ENCODE measurements around the gene PHF2. TPM values are rescaled to one million over a fixed set of nuclear protein-coding genes. Genes with fewer than 3 reads are reported as not detected.

PHF2 gene
- total RNA-seq = 28.7 TPM
- long read RNA-seq, partial matches to known transcripts = 17 of 18 reads
- long read RNA-seq, other reads (novel, unspliced or antisense) = 1 of 18 reads

DNA sequence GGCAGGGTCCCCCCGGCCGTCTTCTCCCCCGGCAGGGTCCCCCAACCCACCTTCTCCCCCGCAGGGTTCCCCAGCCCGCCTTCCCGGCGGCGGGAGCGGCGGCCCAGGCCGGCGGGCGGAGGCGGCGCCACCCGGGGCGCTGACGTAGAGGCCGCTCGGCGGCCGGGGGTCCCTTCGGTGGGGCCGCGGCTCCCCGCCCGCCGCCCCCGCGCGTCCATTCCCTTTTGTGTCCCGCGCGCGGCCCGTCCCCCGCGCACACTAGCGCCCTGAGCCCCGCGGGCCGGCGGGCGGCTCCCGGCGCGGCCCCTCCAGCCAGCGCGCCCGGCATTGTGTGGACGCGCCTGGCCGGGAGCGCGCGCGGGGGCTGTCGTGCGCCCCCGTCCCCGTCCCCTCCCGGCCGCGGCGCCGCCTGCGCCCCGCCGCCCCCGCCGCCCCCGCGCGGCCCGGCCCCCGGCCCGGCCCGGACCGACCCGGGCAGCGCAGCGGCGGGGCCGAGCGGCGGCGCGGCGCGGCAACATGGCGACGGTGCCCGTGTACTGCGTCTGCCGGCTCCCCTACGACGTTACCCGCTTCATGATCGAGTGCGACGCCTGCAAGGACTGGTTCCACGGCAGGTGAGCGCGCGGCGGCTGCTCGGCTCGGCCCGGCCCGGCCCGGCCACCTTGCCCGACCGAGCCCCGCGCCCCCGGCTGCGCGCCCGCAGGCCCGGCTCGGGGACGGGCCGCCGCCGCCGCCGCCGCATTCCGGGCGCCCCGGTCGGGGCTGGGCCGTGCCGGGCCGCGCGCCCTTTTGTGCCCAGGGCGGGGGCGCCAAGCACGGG lies at the start of gene PHF2:
PHF2 (plus strand) TSS at position 327 of the 820 bp plus-strand sequence; CDS start at position 517, 190 bp downstream.
- intact Hi-C loops (cut with DNase I) = no loop called here
- peak; percentile 75 for DNase-seq (ENCODE audit: missing footprints)

GRCh38 chr9:93531374-93531773 lies 45.0 kb upstream of the PHF2 start:
- intact Hi-C loops (cut with DNase I) = no loop called here
- DNase-seq (ENCODE audit: missing footprints) (no peak), ATAC-seq (no peak)

More for the DNA sequence above, at the start of gene PHF2:
- ATAC-seq = peak; percentile 30

DNA sequence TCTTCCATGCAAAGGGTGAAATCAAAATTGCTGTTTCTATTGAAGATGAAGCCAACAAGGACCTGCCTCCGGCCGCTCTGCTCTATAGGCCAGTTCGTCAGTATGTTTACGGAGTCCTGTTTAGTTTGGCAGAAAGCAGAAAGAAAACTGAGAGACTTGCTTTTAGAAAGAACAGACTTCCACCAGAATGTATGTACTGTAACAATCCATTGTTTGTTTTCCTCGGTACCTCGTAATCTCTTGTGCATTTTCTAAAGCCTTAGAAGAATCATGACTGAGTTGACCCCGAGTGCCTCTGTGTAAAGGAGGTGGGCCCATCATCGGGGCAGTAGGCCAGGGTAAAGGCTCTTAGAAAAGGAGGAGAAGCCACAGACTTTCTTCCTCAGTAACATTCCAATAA lies 44.2 kb upstream of the PHF2 start:
- DNase-seq (ENCODE audit: missing footprints) (no peak), ATAC-seq (no peak)
- intact Hi-C loops (cut with DNase I) = no loop called here

GRCh38 chr9:93533863-93534262 lies 42.5 kb upstream of the PHF2 start:
- ATAC-seq (no peak), DNase-seq (ENCODE audit: missing footprints) (no peak)
- intact Hi-C loops (cut with DNase I) = no loop called here

DNA sequence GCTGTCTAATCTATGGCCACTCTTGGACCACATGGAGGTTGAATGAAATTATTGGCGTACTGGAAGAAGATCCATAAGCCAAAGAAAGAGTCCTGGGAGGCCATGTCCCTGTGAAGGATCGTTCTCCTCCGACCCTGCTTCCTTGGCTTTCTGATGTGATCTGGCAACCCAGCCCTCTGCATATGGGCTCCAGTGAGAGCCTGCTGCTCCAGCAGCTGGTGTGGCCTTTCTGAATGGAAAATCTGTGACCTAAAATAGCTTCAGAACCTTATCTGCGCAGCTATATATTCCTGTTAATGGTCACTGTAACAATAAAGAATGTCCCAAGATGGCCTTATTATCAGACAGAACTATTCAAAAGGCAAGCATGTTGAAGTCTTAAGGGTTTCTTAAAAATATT lies 40.2 kb upstream of the PHF2 start:
- peak; percentile 36 for ATAC-seq
- intact Hi-C loops (cut with DNase I) = no loop called here
- no peak for DNase-seq (ENCODE audit: missing footprints)

DNA sequence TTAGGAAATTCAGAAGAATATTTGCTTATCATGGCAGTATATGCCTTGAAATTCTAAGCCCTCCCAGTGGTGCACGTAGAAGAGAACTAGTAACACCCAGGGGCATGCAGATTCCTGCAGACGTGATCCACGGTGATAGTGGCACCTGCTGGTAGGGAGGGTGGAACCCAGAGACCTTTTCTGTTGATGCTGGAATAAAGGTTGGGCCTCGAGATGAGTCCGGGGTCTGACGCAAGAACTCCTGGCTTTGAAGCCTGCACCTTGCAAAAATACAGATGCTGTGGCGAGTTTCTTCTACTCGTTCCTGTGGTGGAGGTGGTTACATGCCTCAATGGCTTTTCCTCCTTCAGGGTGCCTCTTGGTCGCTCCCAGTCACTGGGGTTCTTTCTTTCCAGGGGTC lies 39.5 kb upstream of the PHF2 start:
- ATAC-seq (peak; percentile 32), DNase-seq (ENCODE audit: missing footprints) (no peak)
- intact Hi-C loops (cut with DNase I) = no loop called here

DNA sequence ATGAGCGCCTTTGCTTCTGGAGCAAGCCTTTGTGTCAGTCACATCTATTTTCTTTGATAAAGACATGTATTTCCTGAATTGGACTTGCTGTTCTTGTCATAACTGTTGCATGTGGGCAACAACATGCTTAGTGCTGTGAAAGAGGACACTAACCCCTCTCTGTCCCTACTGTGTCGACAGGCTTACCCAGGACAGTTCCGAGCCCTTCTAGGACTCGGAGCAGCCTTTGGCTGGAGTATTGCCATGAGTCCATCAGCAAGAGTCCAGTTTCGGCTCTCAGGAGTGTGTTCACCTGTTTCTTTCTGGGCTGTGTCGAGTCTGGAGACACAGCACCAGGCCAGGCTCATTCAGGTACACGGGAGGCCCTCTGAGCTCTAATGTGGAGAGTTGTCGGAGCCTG lies 36.1 kb upstream of the PHF2 start:
- ATAC-seq (peak; percentile 44), DNase-seq (ENCODE audit: missing footprints) (no peak)
- intact Hi-C loops (cut with DNase I) = loop anchor here (5.0 kb wide), 1 partner anchor 88 kb away; the partner anchor contains the start of genes FAM120A and FAM120AOS

- intact Hi-C loops (cut with DNase I) = loop anchor here (5.0 kb wide), 1 partner anchor 89 kb away; the partner anchor contains the start of genes FAM120A and FAM120AOS
- no peak for DNase-seq (ENCODE audit: missing footprints)
- no peak for ATAC-seq
These were observed 35.4 kb upstream of the PHF2 start for GRCh38 chr9:93541005-93541404.

GRCh38 chr9:93541581-93542349 lies 34.6 kb upstream of the PHF2 start:
- intact Hi-C loops (cut with DNase I) = loop anchor here (5.0 kb wide), 1 partner anchor 89 kb away; the partner anchor contains the start of genes FAM120A and FAM120AOS
- DNase-seq (ENCODE audit: missing footprints) (no peak), ATAC-seq (peak; percentile 50)

DNA sequence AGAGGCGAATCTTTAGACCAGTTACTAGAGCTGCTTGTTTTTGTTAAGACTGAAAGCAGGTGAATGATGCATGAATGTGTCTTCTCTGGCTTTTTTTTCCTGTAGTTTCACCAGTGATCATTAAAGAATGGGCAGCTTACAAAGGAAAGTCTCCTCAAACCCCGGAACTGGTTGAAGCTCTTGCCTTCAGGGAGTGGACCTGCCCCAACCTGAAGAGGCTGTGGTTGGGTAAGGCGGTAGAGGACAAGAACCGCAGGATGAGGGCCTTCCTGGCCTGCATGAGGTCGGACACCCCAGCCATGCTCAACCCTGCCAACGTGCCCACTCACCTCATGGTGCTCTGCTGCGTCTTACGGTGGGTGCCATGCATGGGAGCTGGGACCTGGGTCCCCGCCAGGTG lies 33.3 kb upstream of the PHF2 start:
- DNase-seq (ENCODE audit: missing footprints) (no peak), ATAC-seq (no peak)
- intact Hi-C loops (cut with DNase I) = loop anchor here (5.0 kb wide), 1 partner anchor 91 kb away; the partner anchor contains the start of genes FAM120A and FAM120AOS

DNA sequence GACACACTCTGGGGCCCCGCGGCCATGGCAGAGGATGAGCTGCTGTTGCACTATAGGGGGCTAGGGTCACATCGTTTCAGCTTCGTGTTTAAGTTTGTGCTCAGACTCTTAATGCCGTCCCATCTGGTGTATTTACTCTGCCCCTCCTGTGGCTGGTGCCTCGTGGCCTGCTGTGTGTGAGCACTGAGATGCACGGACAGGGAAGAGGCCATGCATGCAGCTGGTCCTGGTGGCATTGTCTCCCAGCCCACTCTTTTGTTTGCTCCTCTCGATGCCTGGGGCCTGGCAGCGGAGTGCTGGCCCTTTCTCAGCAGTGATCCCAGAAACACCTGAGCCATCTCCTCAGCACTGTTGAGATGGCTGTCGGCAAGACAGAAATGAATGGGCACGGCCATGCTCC lies 30.0 kb upstream of the PHF2 start:
- intact Hi-C loops (cut with DNase I) = no loop called here
- DNase-seq (ENCODE audit: missing footprints) (no peak), ATAC-seq (no peak)

- peak; percentile 31 for ATAC-seq
- intact Hi-C loops (cut with DNase I) = no loop called here
- no peak for DNase-seq (ENCODE audit: missing footprints)
These were observed 26.8 kb upstream of the PHF2 start for GRCh38 chr9:93549611-93550010.

- ATAC-seq = no peak
- intact Hi-C loops (cut with DNase I) = no loop called here
- no peak for DNase-seq (ENCODE audit: missing footprints)
These were observed 23.5 kb upstream of the PHF2 start for GRCh38 chr9:93552923-93553322.

GRCh38 chr9:93555370-93555769 lies 21.0 kb upstream of the PHF2 start:
- DNase-seq (ENCODE audit: missing footprints) = no peak
- no peak for ATAC-seq
- intact Hi-C loops (cut with DNase I) = no loop called here

DNA sequence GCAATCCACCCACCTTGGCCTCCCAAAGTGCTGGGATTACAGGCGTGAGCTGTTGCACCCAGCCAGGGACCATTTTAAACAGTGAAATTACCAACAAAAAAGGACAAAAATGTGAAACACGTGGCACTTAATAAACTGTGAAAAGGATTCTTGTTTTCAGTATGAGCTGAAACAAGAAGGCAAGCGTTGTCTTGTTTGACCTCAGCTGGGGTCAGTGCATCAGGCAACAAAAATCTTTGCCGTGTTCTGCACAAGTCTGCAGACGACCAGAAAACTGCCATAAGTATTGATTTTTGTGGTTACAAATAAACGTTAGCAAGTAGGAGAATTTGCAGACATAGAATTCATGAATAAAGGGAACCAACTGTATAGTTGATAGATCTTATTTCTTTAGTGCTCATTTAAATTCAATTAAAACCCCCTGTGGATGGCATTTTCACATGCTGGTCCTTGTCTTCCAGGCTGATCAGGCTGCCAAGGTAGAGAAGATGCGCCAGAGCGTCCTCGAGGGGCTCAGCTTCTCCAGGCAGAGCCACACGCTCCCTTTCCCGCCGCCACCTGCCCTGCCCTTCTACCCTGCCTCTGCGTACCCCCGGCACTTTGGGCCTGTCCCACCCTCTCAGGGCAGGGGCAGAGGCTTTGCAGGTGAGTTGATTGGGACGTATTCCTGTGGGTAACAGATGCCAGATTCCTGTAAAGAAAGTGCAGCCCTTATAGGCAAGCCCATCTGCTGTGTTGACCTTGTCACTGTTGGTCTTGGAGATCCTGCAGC lies 18.8 kb upstream of the PHF2 start:
- intact Hi-C loops (cut with DNase I) = no loop called here
- ATAC-seq (no peak), DNase-seq (ENCODE audit: missing footprints) (no peak)

DNA sequence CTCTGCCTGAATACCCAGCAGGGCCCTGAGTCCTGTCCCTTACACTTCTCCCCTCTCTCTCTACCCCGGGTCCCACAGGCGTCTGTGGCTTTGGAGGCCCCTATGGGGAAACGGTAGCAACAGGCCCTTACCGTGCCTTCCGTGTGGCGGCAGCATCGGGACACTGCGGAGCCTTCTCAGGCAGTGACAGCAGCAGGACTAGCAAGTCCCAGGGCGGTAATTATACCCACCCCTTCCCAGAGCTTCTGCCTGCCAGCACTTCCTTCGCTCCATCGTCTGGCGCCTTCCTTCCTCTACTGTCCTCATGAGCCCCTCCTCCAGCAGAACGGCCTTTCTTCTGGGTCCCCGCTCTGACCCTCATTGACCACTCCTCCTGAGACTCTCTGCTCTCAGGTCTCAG lies 17.9 kb upstream of the PHF2 start:
- intact Hi-C loops (cut with DNase I) = no loop called here
- DNase-seq (ENCODE audit: missing footprints) (no peak), ATAC-seq (no peak)

DNA sequence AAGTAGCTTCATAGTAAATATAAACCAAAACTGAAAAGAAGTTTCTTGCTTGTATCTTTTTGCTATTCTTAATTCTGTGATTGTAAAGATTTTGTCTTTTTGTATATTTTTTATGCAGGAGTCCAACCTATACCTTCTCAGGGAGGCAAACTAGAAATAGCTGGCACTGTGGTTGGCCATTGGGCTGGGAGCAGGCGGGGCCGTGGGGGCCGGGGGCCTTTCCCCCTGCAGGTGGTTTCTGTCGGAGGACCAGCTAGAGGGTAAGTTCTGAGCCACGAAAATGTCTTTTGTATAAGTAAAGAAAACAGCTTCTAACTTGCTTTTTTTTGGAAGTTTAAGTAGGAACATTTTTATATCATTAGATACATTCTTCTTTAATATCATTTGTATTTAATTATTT lies 15.4 kb upstream of the PHF2 start:
- ATAC-seq (no peak), DNase-seq (ENCODE audit: missing footprints) (no peak)
- intact Hi-C loops (cut with DNase I) = loop anchor here (10.0 kb wide), 1 partner anchor 256 kb away; no protein-coding TSS in a partner anchor

DNA sequence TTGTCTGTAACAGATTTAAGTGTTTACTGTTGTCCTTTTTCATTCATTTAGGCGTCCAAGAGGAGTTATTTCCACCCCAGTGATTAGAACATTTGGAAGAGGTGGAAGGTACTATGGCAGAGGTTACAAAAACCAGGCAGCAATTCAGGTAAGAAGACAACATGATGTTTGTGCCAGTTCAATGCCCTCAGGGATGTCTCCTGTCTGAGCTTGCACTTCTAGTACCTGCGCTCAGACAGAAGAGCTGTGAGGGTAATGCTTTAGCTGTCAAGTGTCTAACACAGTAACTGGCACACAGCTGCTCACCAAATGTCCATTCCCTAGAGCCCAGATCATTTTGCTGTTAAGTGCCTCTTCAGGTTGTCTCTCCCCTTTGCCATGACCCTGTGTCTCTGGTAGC lies 14.2 kb upstream of the PHF2 start:
- intact Hi-C loops (cut with DNase I) = loop anchor here (10.0 kb wide), 1 partner anchor 257 kb away; no protein-coding TSS in a partner anchor
- DNase-seq (ENCODE audit: missing footprints) (no peak), ATAC-seq (no peak)

DNA sequence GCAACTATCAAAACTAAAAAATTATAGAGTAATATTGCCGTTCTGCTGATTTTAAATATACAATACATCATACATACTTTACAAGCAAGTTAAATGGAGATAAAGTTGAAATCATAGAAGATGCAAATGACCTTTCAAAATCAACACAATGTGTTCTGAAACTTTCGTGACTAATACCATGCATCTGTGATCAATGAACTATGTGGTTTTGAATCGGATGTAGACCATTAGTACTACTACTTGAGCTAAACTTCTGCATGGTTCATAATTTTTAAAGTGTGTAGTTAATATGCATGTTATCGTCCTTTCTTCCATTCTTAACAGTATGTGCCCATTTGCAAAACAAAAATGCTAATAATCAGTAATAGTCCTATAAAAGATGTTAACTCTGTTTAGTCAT lies 11.3 kb upstream of the PHF2 start:
- intact Hi-C loops (cut with DNase I) = loop anchor here (5.0 to 10.0 kb wide), 2 partner anchors 260 to 403 kb away; no protein-coding TSS in a partner anchor
- no peak for ATAC-seq
- no peak for DNase-seq (ENCODE audit: missing footprints)

All from Right ventricle myocardium inferior (tissue), 1 donor.